Activated CD4-positive, CD25-positive, alpha-beta regulatory T cell treated with anti-CD3 and anti-CD28 coated beads, Interleukin-2, amount 50 U/mL, for 72 hours (primary cell): Measurements from ENCODE around the gene CEP57L1.

Experiments used
- DNase-seq: peaks from one replicate; pipeline ENCODE4 v3.0.0; 2021

Gene CEP57L1

DNA sequence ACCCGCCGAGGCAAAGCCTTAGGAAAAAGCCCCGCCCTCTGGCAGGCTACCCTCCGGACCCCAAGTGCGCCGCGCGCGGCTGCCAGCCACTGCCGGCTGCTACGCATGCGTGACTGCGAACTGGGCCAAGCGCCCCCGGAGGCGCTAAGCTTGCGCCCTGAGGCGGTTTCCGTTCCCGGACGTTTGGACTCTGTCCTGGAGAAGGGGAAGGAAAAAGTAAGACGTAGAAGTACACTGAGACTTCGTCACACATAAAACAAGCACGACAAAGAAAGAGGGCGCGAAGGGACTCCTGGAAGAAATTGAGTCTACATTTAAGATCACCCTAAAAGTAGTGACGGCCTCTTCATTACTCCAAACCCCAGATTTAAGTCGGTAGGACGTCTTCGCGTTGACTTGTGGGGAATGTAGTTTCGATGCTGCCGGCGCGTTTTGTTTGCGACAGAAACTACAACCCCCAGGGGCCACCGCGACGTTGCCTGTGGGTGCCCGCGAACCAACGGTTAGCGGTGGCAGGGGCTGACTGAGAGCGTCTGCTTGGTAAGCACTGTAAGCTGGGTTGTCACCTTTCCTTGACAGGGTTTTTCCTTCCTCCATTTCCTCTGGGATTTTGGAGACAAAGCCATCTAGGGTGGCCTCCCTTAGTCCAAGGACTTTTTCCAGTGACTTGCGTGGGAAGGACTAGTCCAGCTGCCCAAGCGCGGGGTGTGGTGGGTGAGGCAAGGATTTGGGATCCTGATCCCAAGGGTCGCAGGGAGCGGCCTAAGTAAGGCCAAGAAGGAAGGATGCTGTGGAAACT, at the start of gene CEP57L1:
Gene CEP57L1 (plus strand): TSS at position 472 of the 799 bp plus-strand sequence. CDS start 49,715 bp downstream, outside the sequence.
- DNase-seq: peak; percentile 89

DNA sequence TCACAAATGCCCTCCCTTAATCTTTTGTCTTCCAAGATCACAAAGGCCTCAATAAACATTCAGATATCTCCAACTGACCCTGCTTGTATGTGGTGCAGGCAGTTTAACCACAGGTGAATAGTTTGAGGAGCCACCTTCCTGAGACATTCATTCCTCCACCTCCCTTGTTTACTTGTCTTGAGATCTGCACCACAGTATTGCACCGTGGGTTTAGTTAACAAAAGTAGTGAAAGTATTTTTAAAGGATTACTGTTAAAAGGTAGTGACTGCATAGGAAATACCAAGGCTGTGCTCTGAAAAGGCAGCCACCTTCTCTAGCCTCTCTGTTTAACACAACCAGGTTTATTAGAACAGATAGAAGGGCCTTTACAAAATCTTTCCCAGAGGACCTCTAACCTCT, 47.1 kb upstream of the CEP57L1 start:
- no peak for DNase-seq

DNA sequence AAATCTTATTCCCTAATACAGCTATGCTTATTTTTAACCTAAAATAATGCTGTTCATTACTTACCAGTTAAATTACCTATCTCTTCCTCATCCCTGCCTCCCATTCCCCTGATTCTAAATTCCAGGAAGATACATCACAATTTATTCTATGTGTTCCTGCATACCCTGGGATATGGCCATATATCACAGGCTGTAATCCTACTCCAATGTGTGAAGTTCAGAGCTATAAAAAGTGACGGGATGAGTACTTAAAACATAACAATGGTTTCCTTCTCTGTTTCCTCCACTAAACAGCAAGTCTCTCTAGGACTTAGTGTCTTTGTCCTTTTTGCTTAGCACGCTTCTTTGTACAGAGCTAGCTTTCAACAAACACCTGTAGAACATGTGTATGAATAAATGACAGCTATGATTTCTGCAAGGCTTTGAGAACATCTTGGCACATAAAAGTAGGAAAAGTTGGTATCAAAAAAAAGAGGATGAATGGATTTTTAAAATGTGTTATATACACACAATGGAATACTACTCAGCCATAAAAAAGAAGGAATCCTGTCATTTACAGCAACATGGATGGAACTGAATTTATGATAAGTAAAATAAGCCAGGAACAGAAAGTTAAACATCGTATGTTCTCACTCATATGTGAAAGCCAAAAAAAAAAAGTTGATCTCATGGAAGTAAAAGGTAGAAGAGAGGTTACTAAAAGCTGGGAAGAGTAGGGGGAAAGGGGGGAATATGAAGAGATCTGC, 46.5 kb upstream of the CEP57L1 start:
- DNase-seq: no peak

DNA sequence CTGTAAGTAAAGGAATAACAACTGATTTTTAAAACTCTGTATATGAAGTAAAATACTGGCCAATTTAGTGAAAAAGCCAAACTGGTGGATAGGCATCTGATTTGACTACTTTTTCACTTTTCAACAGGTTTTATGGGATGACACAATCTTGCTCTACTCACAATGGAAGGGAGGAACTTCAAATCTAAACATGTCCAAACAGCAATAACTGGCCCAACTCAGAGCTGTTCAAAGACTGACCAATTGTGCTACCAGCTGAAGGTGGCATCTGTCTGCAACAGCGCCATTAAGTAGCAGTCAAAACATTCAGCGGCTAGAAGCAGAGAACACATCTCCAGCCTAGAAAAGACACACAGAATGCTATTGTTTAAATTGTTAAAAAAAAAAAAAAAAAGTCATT, 45.3 kb upstream of the CEP57L1 start:
- DNase-seq: no peak

DNA sequence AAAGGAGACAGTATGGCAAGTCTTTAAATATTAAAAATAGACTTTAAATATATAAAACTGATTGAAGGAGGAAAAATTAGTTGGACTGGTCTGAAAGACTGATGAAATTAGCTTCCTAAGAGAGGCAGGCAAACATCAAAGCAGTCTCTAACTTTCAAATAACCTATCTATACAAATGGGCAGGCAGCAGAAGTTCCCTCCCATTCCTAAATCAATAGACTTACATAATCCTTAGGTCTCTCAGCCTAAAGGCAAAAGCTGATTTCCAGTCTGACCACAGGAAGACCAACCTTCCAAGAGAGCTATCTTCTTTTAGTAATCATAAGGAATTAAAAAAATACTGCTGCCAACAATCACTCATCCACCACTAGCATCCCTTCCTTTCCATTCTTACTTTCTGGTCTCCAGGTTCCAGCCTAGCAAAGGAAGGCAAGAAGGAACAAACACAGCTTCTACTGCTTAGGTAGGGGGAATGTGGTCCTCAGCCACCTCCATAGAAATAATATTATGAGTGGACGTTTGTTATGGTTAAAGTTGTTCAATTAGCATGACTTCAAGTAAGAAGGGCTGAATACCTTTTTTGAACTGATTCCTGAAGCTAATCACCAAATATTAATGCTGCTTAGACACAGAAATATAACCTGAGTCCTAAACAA, 44.7 kb upstream of the CEP57L1 start:
- no peak for DNase-seq

DNA sequence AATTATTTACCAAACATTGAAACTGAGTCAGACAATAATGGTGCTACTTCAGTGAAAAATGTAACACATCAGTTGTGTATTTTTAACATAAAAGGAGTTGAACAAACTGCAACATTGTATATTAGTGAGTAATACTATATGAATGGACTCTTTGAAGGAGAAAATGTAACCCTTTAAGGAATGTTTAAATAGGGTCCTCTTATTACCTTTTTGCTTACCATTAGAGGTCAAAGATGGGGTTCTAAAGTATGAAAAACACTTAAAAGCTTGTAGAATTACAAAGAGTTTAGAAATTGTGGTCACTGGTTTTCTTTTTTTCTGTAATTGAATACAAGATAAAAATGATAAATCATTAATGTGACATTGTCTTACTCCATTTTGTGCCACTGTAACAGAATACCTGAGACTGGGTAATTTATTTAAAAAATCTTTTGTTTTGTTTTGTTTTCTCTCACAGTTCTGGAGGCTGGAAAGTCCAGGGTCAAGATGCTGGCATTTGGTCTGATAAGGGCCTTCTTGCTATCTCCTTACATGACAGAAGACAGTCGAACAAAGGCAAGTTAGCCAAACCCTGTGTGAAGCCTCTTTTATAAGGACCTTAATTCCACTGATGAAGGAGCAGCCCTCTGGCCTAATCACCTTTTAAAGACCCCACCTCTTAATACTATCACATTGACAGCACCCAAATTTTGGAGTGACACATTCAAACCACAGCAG, 43.8 kb upstream of the CEP57L1 start:
- no peak for DNase-seq

DNA sequence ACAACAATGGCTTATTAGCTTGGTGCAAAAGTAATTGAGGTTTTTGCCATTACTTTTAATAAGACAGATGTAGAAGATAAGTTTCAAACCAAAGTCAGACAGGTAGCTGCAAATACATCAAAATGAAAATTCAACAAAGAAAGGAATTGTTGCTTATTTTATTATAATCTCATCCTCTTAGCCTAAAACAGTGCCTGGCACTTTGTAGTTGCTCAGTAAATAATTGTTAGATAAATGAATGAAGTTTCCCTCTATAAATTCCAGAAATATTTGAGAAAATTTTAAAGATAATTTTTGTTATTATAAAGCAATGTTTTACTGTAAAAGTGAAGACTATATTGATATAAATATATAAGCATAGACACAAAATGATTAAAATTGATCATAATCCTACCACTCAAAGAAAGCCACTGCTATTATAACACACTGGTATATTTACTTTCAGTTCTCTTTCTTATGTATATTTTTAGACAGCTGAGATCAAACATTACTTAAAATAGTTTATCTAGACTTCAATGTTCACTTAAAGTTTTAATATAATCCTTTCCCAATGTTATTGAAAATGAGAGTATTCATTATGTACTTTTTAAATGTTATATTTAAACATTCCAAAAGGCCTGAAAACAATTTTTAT, 43.2 kb upstream of the CEP57L1 start:
- DNase-seq: no peak

DNA sequence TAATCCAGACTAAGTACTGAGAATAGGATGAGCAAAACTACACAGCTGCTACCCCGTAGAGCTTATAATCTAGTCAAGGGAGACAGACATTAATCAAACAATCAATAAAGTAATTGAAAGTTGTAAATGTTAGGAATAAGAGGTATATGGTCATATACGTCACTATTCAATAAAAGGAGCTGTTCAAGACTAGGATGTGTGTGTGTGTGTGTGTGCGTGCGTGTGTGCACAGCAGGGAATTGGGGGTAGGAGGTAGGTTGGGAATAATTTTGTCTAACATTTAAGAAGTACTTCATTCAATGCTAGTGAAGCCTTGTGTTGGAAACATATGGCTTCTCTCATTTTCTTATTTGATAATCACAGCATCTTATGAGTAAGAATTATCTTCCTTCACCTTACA, 42.5 kb upstream of the CEP57L1 start:
- DNase-seq: no peak

DNA sequence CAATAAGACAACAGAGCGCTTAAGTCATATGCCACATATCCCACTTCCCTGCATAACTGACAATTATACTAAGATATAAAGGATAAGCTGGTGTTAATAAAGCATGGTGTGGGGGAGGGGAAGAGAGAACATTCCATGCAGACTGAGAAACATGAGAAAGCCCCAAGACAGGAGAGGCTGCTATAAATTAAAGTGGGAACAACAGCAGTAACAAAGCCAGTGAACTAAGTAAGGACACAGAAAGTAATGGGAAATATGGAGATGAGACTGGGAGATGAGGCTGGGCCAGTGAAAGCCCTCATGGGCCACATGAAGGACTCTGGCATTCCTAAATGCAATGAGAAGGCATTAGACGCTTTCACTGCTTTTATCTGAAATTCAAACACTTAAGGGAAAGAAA, 42.0 kb upstream of the CEP57L1 start:
- DNase-seq: no peak

DNA sequence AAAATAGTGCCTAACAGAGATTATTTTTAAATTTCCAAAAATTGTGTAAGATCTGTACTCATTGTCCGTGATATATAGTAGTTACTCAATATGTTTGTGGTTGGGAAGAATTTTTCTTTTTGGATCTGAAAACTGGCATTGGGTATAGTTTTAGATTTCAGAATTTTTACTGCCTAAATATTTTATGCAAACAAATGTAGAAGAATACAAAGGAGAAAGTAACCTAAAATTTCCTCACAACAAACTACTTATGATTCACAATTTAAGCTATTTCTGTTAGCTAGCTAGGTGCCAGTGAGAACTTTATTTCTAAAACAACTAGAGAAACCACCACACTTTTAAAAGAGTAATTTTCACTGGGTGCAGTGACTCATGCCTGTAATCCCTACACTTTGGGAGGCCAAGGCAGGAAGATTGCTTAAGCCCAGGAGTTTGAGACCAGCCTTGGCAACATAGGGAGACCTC, 39.5 kb upstream of the CEP57L1 start:
- DNase-seq: no peak

DNA sequence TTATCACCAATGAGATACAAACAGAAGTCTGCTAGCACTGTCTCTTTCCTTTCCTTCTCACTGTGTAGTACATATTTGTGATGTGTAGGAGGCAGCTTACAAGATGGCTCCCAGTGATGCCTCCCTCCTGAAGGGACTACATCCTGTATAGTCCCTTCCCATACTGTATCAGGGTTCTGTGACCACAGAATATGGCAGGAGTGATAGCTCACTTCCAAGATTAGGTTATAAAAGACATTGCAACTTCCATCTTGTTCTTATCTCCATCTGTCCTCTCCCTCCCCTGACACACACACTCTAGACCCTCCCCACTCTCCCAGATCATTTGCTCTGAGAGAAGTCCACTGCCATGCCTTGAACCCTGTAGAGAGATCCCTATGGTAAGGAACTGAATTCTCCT, 38.6 kb upstream of the CEP57L1 start:
- no peak for DNase-seq

DNA sequence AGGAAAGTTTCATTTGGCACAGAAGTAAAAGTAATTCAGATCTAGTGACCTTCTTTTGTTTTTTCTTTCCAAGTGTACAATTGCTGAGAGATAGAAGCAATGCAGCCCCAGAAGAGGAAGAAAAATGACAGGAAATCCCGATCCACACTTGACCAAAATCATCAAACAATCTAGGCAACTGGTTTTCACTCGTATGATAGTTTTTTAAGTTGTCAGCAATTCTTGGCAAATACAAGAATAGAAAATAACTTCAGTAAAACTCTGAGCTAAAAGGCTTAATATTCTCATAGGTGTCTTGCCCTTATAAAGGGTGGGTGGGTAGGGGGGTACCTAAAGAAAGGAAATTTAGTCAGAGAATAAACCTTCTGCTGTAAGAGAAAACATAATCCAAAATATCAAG, 36.7 kb upstream of the CEP57L1 start:
- DNase-seq: no peak

DNA sequence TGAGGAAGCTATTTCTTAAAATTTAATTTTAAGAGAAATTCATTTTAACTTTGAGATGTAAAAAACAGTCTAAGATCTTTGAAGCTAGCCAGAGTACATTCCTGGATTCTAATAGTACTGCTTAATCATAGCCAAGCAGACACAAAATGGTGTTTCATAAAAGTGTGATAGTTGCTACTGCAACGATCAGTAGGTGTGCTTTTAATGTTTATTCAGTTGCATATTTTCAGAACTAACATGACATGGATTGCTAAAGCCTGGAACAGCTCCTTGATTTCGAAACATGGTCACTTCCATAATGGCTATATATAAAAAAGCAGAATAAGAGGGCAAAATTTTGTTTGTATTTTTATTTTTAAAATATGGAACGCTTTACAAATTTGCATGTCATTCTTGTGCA, 36.2 kb upstream of the CEP57L1 start:
- DNase-seq: no peak

DNA sequence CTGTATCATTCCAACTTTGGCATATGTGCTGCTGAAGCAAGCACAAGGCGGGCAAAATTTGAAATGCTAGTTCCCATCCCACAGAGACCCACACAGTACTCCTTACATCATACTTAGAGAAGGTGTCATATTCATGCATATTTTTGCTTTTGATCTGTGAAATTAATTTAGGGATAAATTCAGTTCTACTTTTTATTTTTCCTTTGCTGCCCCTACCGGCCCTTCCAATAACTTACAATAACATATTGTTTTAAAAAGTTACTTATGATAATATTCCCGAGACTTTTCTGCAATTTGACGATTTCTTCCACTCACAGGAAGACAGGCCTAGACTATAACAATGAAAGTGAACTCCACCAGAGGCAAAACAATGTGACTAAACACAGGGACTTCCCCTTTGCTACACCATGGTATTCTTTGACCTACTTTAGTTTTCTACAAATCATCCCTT, 35.7 kb upstream of the CEP57L1 start:
- DNase-seq: no peak

DNA sequence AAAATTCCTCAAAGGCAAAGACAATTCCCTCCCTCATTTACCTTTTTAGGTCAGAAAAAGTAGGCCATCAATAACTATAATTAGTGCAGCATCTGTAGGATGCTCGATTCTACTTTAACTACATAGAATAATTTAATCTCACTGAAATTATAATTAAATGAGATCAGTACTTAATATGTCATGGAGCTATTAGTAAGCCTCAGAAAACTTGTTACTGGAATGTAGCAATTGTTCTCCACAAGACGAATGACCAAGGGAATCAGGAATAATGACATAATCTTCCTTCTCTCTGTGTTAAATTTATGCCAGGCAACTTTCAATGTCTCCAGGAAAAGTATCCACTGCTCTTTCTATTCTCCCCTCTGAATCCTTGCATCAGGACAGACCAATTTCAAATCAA, 34.7 kb upstream of the CEP57L1 start:
- no peak for DNase-seq

DNA sequence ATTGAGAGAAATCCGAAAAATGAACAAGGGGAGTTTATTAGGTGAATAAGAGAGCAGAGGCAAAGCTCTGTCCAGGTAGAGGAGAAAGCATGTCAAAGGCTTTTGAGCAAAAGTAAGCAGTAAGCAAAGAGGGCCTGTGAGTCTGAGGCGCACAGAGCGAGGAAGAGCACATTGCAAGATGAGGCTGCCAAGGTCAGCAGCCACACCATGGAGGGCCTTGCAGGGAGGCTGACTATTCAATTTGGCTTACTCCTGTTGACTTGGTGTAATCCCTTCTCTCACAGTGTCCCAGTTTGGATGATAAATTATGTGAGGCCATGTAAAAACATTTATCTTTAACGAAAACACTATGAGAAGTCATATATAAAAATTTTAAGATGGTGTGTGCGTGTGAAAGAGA, 33.1 kb upstream of the CEP57L1 start:
- DNase-seq: no peak

DNA sequence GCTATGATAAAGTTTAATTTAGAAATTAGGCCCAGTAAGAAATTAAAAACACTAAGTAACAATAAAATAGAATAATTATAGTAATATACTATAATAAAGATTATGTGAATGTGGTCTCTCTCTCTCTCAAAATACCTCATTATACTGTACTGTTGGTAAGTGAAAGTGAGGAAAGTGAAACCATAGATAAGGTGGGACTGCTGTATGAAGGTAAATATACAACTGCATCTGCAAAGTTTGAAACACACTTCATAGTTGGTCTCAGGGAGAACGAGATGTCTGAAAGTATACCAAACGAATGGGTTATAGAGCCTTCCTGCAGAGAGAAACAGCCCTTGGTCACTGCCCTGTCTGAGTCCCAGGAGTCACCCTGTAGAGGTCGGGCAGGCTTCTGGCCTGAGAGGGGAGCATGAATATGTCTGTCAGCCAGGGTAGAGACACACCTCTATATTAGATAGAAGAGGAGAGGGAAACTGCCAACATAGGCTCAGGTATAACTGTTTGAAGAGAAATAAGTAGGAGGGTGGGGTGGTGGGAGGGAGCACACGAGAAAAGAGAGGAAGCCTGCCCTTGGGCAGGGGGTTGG, 32.4 kb upstream of the CEP57L1 start:
- no peak for DNase-seq

DNA sequence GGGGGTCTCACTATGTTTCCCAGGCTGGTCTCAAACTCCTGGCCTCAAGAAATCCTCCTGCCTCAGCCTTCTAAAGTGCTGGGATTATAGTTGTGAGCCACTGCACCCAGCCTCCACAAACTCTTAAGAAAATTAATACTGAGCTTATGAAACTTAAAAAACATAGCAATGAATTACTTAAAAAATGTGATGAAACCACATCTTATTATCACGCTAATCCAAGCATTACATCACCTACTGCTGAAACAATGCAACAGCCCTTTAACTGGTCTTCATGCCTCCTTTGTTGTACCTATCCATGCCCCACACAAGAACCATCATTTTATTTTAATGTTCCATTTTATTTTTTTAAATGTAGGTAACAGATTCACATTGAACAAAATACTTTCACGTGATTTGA, 25.6 kb upstream of the CEP57L1 start:
- DNase-seq: no peak

DNA sequence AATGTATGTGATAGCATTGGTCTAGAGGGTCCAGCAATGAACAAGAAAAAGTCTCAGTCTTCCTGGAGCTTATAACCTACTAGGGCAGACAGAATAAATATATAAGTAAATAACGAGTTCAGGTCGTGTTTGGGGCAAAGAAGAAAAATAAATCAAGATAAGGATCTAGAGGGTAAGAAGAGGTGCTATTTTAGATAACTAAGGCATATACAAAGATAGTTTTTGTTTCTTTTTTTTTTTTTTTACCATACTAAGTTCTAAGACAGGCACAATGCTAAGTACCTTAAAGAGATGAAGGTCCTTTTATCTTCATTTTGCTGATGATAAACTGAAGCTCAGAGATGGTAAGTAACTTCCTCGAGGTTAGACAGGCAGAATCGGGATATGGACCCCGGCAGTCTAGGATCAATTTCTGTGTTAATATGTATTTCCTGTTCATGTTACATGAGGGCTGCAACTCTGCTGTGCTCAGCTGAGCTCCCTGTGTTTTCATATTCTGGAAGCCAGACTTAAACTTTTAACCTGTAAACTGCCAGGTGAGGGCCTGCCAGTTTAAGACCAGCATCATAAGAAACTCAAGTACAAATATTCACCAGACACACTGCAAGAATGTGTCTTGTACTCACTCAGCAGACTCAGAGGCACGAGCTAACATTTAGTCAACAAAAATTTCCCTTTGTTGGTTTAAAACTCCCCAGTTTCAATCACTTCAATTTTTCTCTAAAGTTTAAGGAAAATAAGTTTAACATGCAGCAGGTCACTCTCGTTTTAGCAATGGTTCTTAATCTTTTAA, 24.0 kb upstream of the CEP57L1 start:
- no peak for DNase-seq

DNA sequence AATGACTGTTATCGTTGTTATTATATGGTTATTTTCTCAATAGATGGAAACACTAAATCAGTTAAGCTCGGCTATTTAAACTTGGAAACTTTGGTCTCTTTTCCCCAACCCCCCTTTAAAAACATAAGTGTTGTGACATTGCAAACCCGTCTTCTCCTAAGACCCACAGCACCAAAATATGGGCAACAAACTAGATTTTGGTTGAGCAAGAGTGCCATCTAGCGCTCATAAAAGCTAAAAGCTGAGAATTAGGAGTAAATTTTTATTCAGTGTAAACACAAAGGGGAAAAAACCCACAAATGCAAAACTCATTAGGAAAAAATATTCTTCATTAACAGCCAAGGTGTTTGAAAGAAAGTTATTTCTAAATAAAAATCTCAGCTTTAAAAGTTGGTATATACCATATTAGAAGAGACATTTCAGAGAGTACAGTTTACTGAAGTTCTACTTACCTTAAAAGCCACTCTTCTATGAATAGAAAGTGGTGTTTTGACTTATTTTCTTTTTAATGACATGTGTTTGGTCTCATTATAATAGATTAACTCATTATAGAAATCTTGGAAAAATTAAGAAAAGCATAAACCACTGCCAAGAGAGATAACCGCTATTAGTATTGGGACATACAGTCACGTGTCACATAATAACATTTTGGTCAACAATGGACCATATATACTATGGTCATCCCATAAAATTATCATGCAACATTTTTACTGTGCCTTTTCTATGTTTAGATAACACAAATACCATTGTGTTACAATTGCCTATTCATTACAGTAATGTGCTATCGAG, 21.8 kb upstream of the CEP57L1 start:
- DNase-seq: no peak

DNA sequence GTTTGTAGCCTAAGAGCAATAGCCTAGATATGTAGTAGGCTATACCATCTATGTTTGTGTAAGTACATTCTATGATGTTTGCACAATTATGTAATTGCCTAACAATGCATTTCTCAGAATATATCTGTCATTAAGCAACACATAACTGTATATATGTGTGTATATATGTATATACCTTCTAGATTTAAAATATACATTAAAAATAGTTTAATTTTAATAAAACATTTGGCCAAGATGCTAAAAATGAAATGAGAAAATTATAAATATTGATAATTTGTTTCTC, 21.2 kb upstream of the CEP57L1 start:
- DNase-seq: no peak
